ENCODE data around the gene TRIM31.

TRIM31 gene

DNA sequence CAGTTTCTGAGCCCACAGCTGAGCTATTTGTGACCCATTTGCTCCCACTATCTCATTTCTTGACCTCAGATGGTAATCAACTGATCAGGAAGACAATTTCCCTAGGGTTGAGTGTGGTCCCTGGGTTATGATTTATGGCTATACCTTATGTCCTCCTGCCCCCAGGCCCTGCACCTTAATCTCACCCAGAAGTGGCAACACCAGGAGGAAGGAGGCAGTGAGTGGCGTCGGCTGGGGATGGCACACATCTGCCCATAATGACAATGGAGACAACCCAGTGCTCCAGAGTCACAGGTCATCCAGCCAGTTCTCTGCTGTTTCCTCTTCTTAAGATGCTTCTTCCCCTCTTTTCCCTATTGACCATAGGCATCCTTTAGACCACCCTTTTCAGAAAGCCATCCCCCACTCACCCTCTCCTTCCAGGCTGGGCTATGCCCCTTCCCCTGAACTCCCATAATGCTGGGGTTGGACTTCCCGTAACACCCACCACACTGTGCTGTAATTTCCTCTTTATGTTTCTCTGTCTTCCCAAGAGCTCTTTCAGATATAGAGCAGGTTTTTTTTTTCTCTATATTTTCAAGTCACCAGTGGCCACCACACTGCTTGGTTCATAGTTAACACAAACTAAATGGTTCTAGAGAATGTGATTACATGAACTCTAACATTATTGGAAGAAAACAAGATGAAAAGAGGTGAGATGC, 40.2 kb upstream of the TRIM31 start:
- Histone ChIP-seq H3K4me3 (no peak overlapping the region), H3K27ac (no peak overlapping the region)
- TF ChIP-seq, protein P1, sequence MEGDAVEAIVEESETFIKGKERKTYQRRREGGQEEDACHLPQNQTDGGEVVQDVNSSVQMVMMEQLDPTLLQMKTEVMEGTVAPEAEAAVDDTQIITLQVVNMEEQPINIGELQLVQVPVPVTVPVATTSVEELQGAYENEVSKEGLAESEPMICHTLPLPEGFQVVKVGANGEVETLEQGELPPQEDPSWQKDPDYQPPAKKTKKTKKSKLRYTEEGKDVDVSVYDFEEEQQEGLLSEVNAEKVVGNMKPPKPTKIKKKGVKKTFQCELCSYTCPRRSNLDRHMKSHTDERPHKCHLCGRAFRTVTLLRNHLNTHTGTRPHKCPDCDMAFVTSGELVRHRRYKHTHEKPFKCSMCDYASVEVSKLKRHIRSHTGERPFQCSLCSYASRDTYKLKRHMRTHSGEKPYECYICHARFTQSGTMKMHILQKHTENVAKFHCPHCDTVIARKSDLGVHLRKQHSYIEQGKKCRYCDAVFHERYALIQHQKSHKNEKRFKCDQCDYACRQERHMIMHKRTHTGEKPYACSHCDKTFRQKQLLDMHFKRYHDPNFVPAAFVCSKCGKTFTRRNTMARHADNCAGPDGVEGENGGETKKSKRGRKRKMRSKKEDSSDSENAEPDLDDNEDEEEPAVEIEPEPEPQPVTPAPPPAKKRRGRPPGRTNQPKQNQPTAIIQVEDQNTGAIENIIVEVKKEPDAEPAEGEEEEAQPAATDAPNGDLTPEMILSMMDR (IDR thresholded peaks at IDR 0.05): no peak
- no peak for DNase-seq (ENCODE audit: low spot score)

DNA sequence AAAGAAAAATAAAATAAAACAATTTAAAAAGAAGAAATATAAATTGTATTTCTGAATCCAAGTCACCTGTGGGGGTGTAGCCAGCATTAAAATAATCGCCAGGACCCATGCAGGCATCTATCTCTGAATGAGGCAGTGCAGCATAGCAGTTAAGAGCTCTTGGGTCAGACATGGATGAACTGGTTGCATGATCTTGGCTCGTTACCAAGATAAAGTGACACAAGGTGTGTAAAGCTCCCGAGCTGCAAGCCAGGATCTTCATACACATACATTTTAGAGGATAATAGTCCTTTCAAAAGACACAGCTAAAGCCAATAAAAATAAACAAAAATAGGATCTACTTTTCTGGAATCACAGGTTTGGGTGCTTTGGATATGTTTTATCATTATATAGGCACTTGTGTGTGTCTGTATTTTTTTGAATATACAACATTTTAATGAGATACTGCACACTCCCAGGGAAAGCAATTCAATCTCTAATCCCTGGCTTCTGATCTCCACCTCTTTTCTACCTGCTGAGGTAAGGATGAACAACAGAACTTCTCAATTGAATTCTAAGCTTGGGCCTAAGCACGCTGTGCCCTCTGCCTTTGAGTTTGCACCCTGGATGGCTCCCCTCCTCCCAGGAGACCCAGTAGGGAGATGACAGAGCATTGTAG, 39.3 kb upstream of the TRIM31 start:
- TF ChIP-seq, protein P1 (IDR thresholded peaks at IDR 0.05): no peak
- Histone ChIP-seq H3K27ac (no peak overlapping the region), H3K4me3 (no peak overlapping the region)
- DNase-seq (ENCODE audit: low spot score): no peak

GRCh38 chr6:30151580-30151979, 38.7 kb upstream of the TRIM31 start:
- no peak overlapping the region for H3K27ac ChIP-seq
- no peak for DNase-seq (ENCODE audit: low spot score)
- no peak overlapping the region for H3K4me3 ChIP-seq
- TF ChIP-seq, protein P1 (IDR thresholded peaks at IDR 0.05): no peak

DNA sequence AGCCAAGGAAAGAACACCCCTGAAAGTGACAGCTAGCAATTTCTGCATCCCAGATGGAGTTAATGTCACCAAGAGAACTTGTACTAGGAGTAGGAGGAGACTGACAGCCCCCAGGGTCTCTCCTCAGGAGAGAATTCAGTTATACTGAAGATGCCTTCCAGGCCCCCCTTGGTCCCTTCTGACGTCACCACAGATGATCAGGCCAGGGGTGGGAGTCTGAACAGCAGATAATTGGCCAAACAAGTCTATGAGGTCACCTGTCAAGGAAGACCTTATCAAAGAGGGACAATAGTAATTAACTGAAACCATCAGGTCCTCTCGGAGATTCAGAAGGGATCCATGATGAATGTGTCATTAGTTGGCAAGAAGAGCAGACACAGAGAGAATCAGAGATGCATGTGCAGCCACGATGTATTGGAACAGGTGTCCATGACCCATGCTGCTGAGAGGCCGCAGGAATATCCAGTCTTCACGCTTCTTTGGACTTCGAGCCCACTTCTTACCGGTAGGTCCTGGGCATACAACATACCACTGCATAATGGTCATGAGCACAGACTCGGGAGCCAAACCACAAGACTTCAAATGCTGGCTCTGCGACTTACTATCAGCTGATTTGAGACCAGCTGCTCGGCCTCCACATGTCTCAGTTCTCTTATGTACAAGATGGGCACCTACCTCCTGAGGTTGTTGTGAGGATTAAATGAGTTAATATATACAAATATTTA, 37.9 kb upstream of the TRIM31 start:
- Histone ChIP-seq H3K4me3 (no peak overlapping the region), H3K27ac (no peak overlapping the region)
- no peak for DNase-seq (ENCODE audit: low spot score)
- TF ChIP-seq, protein P1 (IDR thresholded peaks at IDR 0.05): no peak

DNA sequence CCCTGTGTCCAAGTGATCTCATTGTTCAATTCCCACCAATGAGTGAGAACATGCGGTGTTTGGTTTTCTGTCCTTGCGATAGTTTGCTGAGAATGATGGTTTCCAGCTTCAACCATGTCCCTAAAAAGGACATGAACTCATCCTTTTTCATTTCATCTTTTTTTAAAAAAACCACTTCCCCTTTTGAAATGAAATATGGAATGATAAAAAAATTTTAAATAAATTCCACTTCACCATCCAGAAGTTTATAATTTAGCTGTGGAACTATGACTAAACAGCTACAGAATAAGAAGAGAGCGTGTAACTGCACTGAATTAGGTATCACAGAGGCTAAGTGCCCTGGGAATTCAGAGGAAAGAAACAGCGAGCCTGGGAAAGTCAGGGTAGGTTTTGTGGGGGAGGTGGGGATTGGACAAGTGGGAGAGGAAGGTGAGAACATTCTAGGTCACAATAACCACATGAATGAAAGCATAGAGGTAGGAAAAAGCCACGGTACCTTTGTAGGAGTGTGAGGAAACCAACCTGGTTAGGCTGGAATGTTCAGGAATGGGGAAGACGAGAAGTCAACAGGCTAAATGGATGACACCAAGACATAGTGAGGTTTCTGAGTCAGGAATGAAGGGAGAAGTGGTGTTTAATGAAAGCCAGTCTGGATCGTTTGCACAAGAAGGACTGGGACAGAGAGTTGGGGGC, 37.1 kb upstream of the TRIM31 start:
- TF ChIP-seq, protein P1 (IDR thresholded peaks at IDR 0.05): no peak
- Histone ChIP-seq H3K27ac (no peak overlapping the region), H3K4me3 (no peak overlapping the region)
- DNase-seq (ENCODE audit: low spot score): no peak

DNA sequence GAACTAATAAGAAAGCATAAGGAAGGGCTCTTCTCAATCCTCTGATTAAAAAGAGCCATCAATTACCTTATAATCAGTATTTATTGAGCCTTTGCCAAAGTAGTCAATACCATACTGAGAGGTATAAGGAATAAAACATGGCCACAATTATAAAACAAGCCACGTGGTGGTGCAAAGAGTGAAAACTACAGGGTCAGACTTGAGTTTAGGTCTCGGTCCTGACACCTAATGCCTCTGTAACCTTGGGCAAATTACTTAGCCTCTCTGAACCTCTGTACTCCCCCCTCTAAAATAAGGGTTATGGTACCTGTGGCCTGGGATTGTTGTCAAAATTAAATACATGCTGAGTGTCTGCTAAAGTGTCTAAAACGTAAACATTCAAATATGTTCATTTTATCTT, 36.3 kb upstream of the TRIM31 start:
- TF ChIP-seq, protein P1 (IDR thresholded peaks at IDR 0.05): no peak
- DNase-seq (ENCODE audit: low spot score): no peak
- no peak overlapping the region for H3K4me3 ChIP-seq
- no peak overlapping the region for H3K27ac ChIP-seq

Data from coronary artery (tissue), 2 donors.